H9 (cell line): ENCODE results near the gene NRGN. TPM values are rescaled to one million over a fixed set of nuclear protein-coding genes. Genes with fewer than 3 reads are reported as not detected.

ENCODE experiments used
- DNase-seq: peaks from one replicate; pipeline ENCODE4 v3.0.0-alpha.2; 2017
- H2AFZ ChIP-seq: one replicate; pipeline ENCODE4 v1.6.1; 2013; ENCODE audit warnings: mild to moderate bottlenecking, low read length, control low read depth, moderate library complexity
- H2AK5ac ChIP-seq: 2 replicates; pipeline ENCODE4 v1.6.1; 2013; ENCODE audit warnings: low read length, control low read depth, mixed read lengths; ENCODE audit not compliant: insufficient read length
- H2BK120ac ChIP-seq: one replicate; pipeline ENCODE4 v1.6.1; 2013; ENCODE audit warnings: low read depth, mild to moderate bottlenecking, low read length, control low read depth, inconsistent platforms; ENCODE audit not compliant: poor library complexity, severe bottlenecking
- H2BK12ac ChIP-seq: 2 replicates; pipeline ENCODE4 v1.6.1; 2013; ENCODE audit warnings: low read length, control low read depth, mixed read lengths, low read depth; ENCODE audit not compliant: insufficient read length
- H2BK15ac ChIP-seq: 2 replicates; pipeline ENCODE4 v1.6.1; 2013; ENCODE audit warnings: low read depth, low read length, control low read depth
- H2BK20ac ChIP-seq: one replicate; pipeline ENCODE4 v1.6.1; 2013; ENCODE audit warnings: low read depth, mild to moderate bottlenecking, low read length, control low read depth, inconsistent platforms; ENCODE audit not compliant: poor library complexity, severe bottlenecking
- H2BK5ac ChIP-seq: 2 replicates; pipeline ENCODE4 v1.6.1; 2013; ENCODE audit warnings: low read length, control low read depth, mixed read lengths; ENCODE audit not compliant: insufficient read length
- H3K14ac ChIP-seq: 2 replicates; pipeline ENCODE4 v1.6.1; 2013; ENCODE audit warnings: low read length, control low read depth; ENCODE audit not compliant: insufficient read depth
- H3K18ac ChIP-seq: 2 replicates; pipeline ENCODE4 v1.6.1; 2013; ENCODE audit warnings: low read depth, mild to moderate bottlenecking, mixed read lengths, low read length, control low read depth; ENCODE audit not compliant: insufficient read length
- H3K23ac ChIP-seq: 2 replicates; pipeline ENCODE4 v1.6.1; 2013; ENCODE audit warnings: low read length, control low read depth, mixed read lengths, low read depth; ENCODE audit not compliant: insufficient read length
- H3K23me2 ChIP-seq: 2 replicates; pipeline ENCODE4 v1.6.1; 2013; ENCODE audit warnings: low read depth, mild to moderate bottlenecking, mixed read lengths, low read length, control low read depth; ENCODE audit not compliant: insufficient read length, poor library complexity, severe bottlenecking
- H3K27ac ChIP-seq: 2 replicates; pipeline ENCODE4 v1.5.1; 2013; ENCODE audit warnings: low read length, control low read depth, mixed read lengths, low read depth; ENCODE audit not compliant: insufficient read length
- H3K27me3 ChIP-seq: 2 replicates; pipeline ENCODE4 v1.6.1; 2013; ENCODE audit warnings: low read length, control low read depth, inconsistent platforms; ENCODE audit not compliant: insufficient read depth
- H3K4ac ChIP-seq: 2 replicates; pipeline ENCODE4 v1.6.1; 2013; ENCODE audit warnings: low read depth, mild to moderate bottlenecking, control low read depth, inconsistent platforms, low read length, moderate library complexity
- H3K4me1 ChIP-seq: 2 replicates; pipeline ENCODE4 v1.6.1; 2013; ENCODE audit warnings: low read length, control low read depth, inconsistent platforms; ENCODE audit not compliant: insufficient read depth
- H3K4me2 ChIP-seq: 2 replicates; pipeline ENCODE4 v1.6.1; 2013; ENCODE audit warnings: low read length, control low read depth, mixed read lengths; ENCODE audit not compliant: insufficient read length, insufficient read depth
- H3K56ac ChIP-seq: 2 replicates; pipeline ENCODE4 v1.6.1; 2013; ENCODE audit warnings: low read depth, mild to moderate bottlenecking, mixed read lengths, low read length, control low read depth; ENCODE audit not compliant: insufficient read length
- H3K79me1 ChIP-seq: 2 replicates; pipeline ENCODE4 v1.6.1; 2013; ENCODE audit warnings: low read depth, mild to moderate bottlenecking, moderate library complexity, low read length, control low read depth, inconsistent platforms; ENCODE audit not compliant: insufficient read depth, poor library complexity, severe bottlenecking
- H3K79me2 ChIP-seq: 2 replicates; pipeline ENCODE4 v1.6.1; 2013; ENCODE audit warnings: low read length, control low read depth, inconsistent platforms; ENCODE audit not compliant: insufficient read depth
- H3K9ac ChIP-seq: 2 replicates; pipeline ENCODE4 v1.6.1; 2013; ENCODE audit warnings: low read length, control low read depth, mixed read lengths; ENCODE audit not compliant: insufficient read length; ENCODE audit errors: extremely low read depth
- H3K9me3 ChIP-seq: one replicate; pipeline ENCODE4 v1.6.1; 2013; ENCODE audit warnings: low read depth, low read length, inconsistent platforms; ENCODE audit not compliant: control insufficient read depth
- H3T11ph ChIP-seq: one replicate; pipeline ENCODE4 v1.6.1; 2013; ENCODE audit warnings: mild to moderate bottlenecking, low read length, control low read depth, inconsistent platforms
- H4K20me1 ChIP-seq: one replicate; pipeline ENCODE4 v1.6.1; 2013; ENCODE audit not compliant: control insufficient read depth, insufficient read length, insufficient read depth
- H4K5ac ChIP-seq: 2 replicates; pipeline ENCODE4 v1.6.1; 2013; ENCODE audit warnings: low read depth, mild to moderate bottlenecking, mixed read lengths, low read length, control low read depth; ENCODE audit not compliant: insufficient read length
- H4K8ac ChIP-seq: replicated peaks from 2 replicates; pipeline ENCODE4 v1.6.1; 2013; ENCODE audit warnings: low read length, control low read depth, mixed read lengths, low read depth; ENCODE audit not compliant: insufficient read length
- H4K91ac ChIP-seq: 2 replicates; pipeline ENCODE4 v1.6.1; 2013; ENCODE audit warnings: low read depth, mild to moderate bottlenecking, moderate library complexity, mixed read lengths, low read length, control low read depth; ENCODE audit not compliant: insufficient read length
- H3K27ac Mint-ChIP-seq, 3 experiments: 2 replicates in 2 of 3; 3 replicates in 1 of 3; pipeline ENCODE4 v1.8.0; 2020 to 2021; ENCODE audit warnings: mixed read lengths in 3 of 3, mild to moderate bottlenecking in 1 of 3, moderate library complexity in 1 of 3
- H3K27me3 Mint-ChIP-seq: 2 replicates; pipeline ENCODE4 v1.8.0; 2021; ENCODE audit warnings: low read depth, mild to moderate bottlenecking, moderate library complexity, mixed read lengths
- H3K36me3 Mint-ChIP-seq, 3 experiments: 2 replicates in 2 of 3; 3 replicates in 1 of 3; pipeline ENCODE4 v1.8.0; 2020 to 2021; ENCODE audit warnings: low read depth in 3 of 3, mixed read lengths in 3 of 3; ENCODE audit not compliant: insufficient read depth in 1 of 3
- H3K4me1 Mint-ChIP-seq, 2 experiments: 2 replicates each; pipeline ENCODE4 v1.8.0; 2020; ENCODE audit warnings: mixed read lengths in 2 of 2
- H3K4me3 Mint-ChIP-seq, 2 experiments: 2 replicates in 1 of 2; 3 replicates in 1 of 2; pipeline ENCODE4 v1.8.0; 2020 to 2021; ENCODE audit warnings: mild to moderate bottlenecking in 2 of 2, mixed read lengths in 2 of 2, moderate library complexity in 1 of 2
- H3K9me3 Mint-ChIP-seq, 2 experiments: 2 replicates in 1 of 2; 3 replicates in 1 of 2; pipeline ENCODE4 v1.8.0; 2020; ENCODE audit warnings: mild to moderate bottlenecking in 2 of 2, mixed read lengths in 2 of 2, moderate library complexity in 1 of 2
- CTCF ChIP-seq: fragments of 200-600 bp; sonication (generic); conservative IDR thresholded peaks from 3 replicates; pipeline ENCODE4 v1.8.0; 2021; ENCODE audit warnings: antibody characterized with exemption, mild to moderate bottlenecking
- WGBS: extraction: QIAGEN DNeasy Blood & Tissue Kit; methylation state at CpG from one replicate; pipeline ENCODE4 v1.1.7; 2013; ENCODE audit warnings: missing lambda C conversion rate, low lambda C conversion rate, mixed read lengths; ENCODE audit not compliant: insufficient read length; ENCODE audit errors: extremely low coverage; 5-methylcytosine and 5-hydroxymethylcytosine counted together
- total RNA-seq: library from RNA; stranded (reverse); gene quantifications from 2 replicates; pipeline ENCODE4 v1.2.1, GENCODE V29; 2021

NRGN gene
- total RNA-seq, 1 experiment from 2014 or later: 6.4 TPM

- no peak overlapping the region for H3K18ac ChIP-seq
- no peak overlapping the region for H2BK5ac ChIP-seq
- H2BK12ac ChIP-seq: no peak overlapping the region
- no peaks in the 10 kb centered on the region for H3K79me1 ChIP-seq
- H3K36me3 Mint-ChIP-seq: no peaks in the 10 kb centered on the region; a peak in 2 of 7 replicates
- H3K27me3 Mint-ChIP-seq: peaks cover 66% of the 10 kb centered on the region
- no peak overlapping the region for H4K91ac ChIP-seq
- H3K9me3 Mint-ChIP-seq: peaks cover 0 to 11% of the 10 kb centered on the region in 2 experiments; a peak in 3 of 5 replicates
- no peak for TF ChIP-seq CTCF
- peaks cover 5% of the 10 kb centered on the region for H3K23me2 ChIP-seq
- no peak overlapping the region for H3K14ac ChIP-seq
- no peaks in the 10 kb centered on the region for H3K79me2 ChIP-seq
- no CpG with 5 or more reads among the region's 7 CpGs for WGBS
- H3K4me3 Mint-ChIP-seq: no peak overlapping the region
- H2AK5ac ChIP-seq: no peak overlapping the region
- H3K9me3 ChIP-seq: no peaks in the 10 kb centered on the region
- H3K4me2 ChIP-seq: no peak overlapping the region
- H4K8ac ChIP-seq: no peak overlapping the region
- peaks cover 90% of the 10 kb centered on the region for H3K27me3 ChIP-seq
- no peak overlapping the region for H3K4ac ChIP-seq
- no peak overlapping the region for H3T11ph ChIP-seq
- no peak overlapping the region for H3K9ac ChIP-seq
- H3K4me1 ChIP-seq: peaks cover 3% of the 10 kb centered on the region; the same call in 1 of the 2 replicates
- no peak overlapping the region for H4K5ac ChIP-seq
- H3K27ac Mint-ChIP-seq: no peak overlapping the region
- H3K4me1 Mint-ChIP-seq: peaks cover 15 to 44% of the 10 kb centered on the region in 2 experiments
- H2BK15ac ChIP-seq: no peak overlapping the region
- no peak overlapping the region for H3K27ac ChIP-seq
- no peaks in the 10 kb centered on the region for H4K20me1 ChIP-seq
- H3K23ac ChIP-seq: no peak overlapping the region
- H3K56ac ChIP-seq: no peak overlapping the region
- no peak overlapping the region for H2AFZ ChIP-seq
- H2BK120ac ChIP-seq: no peak overlapping the region
- no peak for DNase-seq
- no peak overlapping the region for H2BK20ac ChIP-seq
Measured at GRCh38 chr11:124753624-124754023, 13.9 kb downstream of the NRGN start.
